Liver (tissue), 9 donors: Measurements from ENCODE around the gene LRRC51. TPM values are rescaled to one million over a fixed set of nuclear protein-coding genes. Genes with fewer than 3 reads are reported as not detected.

ENCODE experiments used
- DNase-seq: peaks from one replicate; pipeline ENCODE4 v3.0.0-alpha.2; 2017; ENCODE audit warnings: low spot score
- H3K27ac ChIP-seq, 2 donors: one replicate each; pipeline ENCODE4 v1.7.0; 2013; ENCODE audit warnings: inconsistent platforms in 2 of 2, low read length in 2 of 2, control low read depth in 1 of 2, low read depth in 1 of 2, mild to moderate bottlenecking in 1 of 2
- H3K27me3 ChIP-seq, 4 donors: one replicate each; pipeline versions ENCODE4 v1.6.1 to v1.7.0; 2013; ENCODE audit warnings: low read length in 3 of 4, inconsistent platforms in 1 of 4, mild to moderate bottlenecking in 1 of 4, moderate library complexity in 1 of 4; ENCODE audit not compliant: control insufficient read depth in 4 of 4, insufficient read depth in 4 of 4
- H3K36me3 ChIP-seq, 4 donors: one replicate each; pipeline versions ENCODE4 v1.6.1 to v1.7.0; 2013; ENCODE audit warnings: low read length in 3 of 4, mild to moderate bottlenecking in 3 of 4, low read depth in 1 of 4, moderate library complexity in 1 of 4; ENCODE audit not compliant: control insufficient read depth in 4 of 4, insufficient read depth in 3 of 4
- H3K4me1 ChIP-seq, 4 donors: one replicate each; pipeline versions ENCODE4 v1.6.1 to v1.7.0; 2013; ENCODE audit warnings: low read length in 3 of 4, mild to moderate bottlenecking in 3 of 4, moderate library complexity in 1 of 4; ENCODE audit not compliant: control insufficient read depth in 4 of 4, insufficient read depth in 4 of 4
- H3K4me3 ChIP-seq, 3 donors: one replicate each; pipeline versions ENCODE4 v1.6.1 to v1.7.0; 2013; ENCODE audit warnings: low read length in 3 of 3, control low read depth in 1 of 3, low read depth in 1 of 3, mild to moderate bottlenecking in 1 of 3
- H3K9ac ChIP-seq, 2 donors: one replicate each; pipeline ENCODE4 v1.7.0; 2013; ENCODE audit warnings: low read length in 2 of 2, mild to moderate bottlenecking in 2 of 2, moderate library complexity in 2 of 2, control low read depth in 1 of 2, low read depth in 1 of 2
- H3K9me3 ChIP-seq, 4 donors: one replicate each; pipeline versions ENCODE4 v1.6.1 to v1.7.0; 2013; ENCODE audit warnings: low read length in 3 of 4; ENCODE audit not compliant: control insufficient read depth in 4 of 4
- EGR1 ChIP-seq, 2 donors: IDR thresholded peaks; 2 replicates each; pipeline ENCODE4 v1.6.1; 2016 to 2018; ENCODE audit warnings: antibody characterized with exemption in 2 of 2, low read depth in 2 of 2
- FOXA1 ChIP-seq: IDR thresholded peaks from 2 replicates; pipeline ENCODE4 v1.6.1; 2016; ENCODE audit warnings: antibody characterized with exemption
- FOXA2 ChIP-seq: IDR thresholded peaks from 2 replicates; pipeline ENCODE4 v1.6.1; 2016; ENCODE audit warnings: antibody characterized with exemption
- GABPA ChIP-seq, 2 donors: IDR thresholded peaks in 1 of 2; conservative IDR thresholded peaks in 1 of 2; 2 replicates each; pipeline ENCODE4 v1.6.1; 2016; ENCODE audit warnings: antibody characterized with exemption in 2 of 2, mild to moderate bottlenecking in 1 of 2, moderate library complexity in 1 of 2
- HNF4G ChIP-seq: IDR thresholded peaks from 2 replicates; pipeline ENCODE4 v1.6.1; 2016; ENCODE audit warnings: antibody characterized with exemption
- JUND ChIP-seq, 2 donors: IDR thresholded peaks; 2 replicates each; pipeline ENCODE4 v1.6.1; 2016; ENCODE audit warnings: antibody characterized with exemption in 2 of 2
- NR2F2 ChIP-seq: IDR thresholded peaks from 2 replicates; pipeline ENCODE4 v1.6.1; 2016; ENCODE audit warnings: antibody characterized with exemption
- RAD21 ChIP-seq, 2 donors: IDR thresholded peaks; 2 replicates each; pipeline ENCODE4 v1.6.1; 2016; ENCODE audit warnings: antibody characterized with exemption in 2 of 2, mild to moderate bottlenecking in 2 of 2
- TAF1 ChIP-seq: conservative IDR thresholded peaks from 2 replicates; pipeline ENCODE4 v1.6.1; 2016; ENCODE audit warnings: antibody characterized with exemption, mild to moderate bottlenecking
- WGBS: extraction: QIAGEN DNeasy Blood & Tissue Kit; methylation state at CpG from one replicate; pipeline ENCODE4 v1.1.7; 2013; 5-methylcytosine and 5-hydroxymethylcytosine counted together
- polyA plus RNA-seq, 2 donors: library from polyadenylated mRNA; stranded (reverse) in 1 of 2; unstranded in 1 of 2; fragments of 200-250 nt in 1 of 2; fragments of >200 nt in 1 of 2; fragmentation: Nextera tagmentation in 1 of 2; extraction: Ambion mirVana in 1 of 2; gene quantifications; one replicate each; pipeline versions ENCODE4 v1.2.1 to v1.2.3, GENCODE V29; 2013 to 2015
- total RNA-seq, 2 donors: library from RNA; depleted of rRNA; stranded (reverse); fragments of >200 nt; gene quantifications; one replicate each; pipeline ENCODE4 v1.2.3, GENCODE V29; 2014
- TF ChIP-seq, protein P1 (sequence below): fragments of 150-350 bp; IDR thresholded peaks from 2 replicates; pipeline ENCODE4 v1.5.1; 2017; ENCODE audit warnings: improper control_type of control experiment, low read depth, low read length; ENCODE audit not compliant: missing input control
- TF ChIP-seq, protein P2 (sequence below): IDR thresholded peaks from 2 replicates; pipeline ENCODE4 v1.6.1; 2016; ENCODE audit warnings: antibody characterized with exemption
- TF ChIP-seq, protein P3 (sequence below): IDR thresholded peaks from 2 replicates; pipeline ENCODE4 v1.6.1; 2016; ENCODE audit warnings: antibody characterized with exemption
- TF ChIP-seq, protein P4 (sequence below): IDR thresholded peaks from 2 replicates; pipeline ENCODE4 v1.6.1; 2016; ENCODE audit warnings: antibody characterized with exemption, mild to moderate bottlenecking
- TF ChIP-seq, protein P5 (sequence below): IDR thresholded peaks from 2 replicates; pipeline ENCODE4 v1.6.1; 2016; ENCODE audit warnings: antibody characterized with exemption
- donor health status: healthy.
- donor health status: healthy.
- donor health status: healthy.
- donor health status: healthy.
- donor health status: healthy.

Gene LRRC51
- total and polyA plus RNA-seq, 4 donors: 1.9 to 3.7 (median 3.2) TPM

DNA sequence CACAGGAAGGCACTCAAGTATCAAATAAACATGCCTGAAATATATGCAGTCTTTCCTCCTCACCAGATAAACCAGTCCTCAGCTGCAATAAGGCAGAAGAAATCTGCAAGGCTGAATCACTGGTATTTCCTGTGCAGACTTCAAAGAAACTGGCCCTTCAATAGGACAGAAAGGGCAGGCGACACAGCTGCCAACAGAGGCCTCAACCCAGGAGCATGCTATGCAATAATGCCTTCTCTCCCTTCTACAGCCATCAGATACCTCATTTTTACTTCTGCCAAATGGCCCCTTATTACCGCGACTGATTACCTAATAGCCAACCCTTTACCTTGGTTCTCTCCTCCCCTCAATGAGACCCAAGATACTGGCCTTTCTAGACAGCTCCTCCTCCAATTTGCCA lies 8.3 kb upstream of the LRRC51 start (continued):
- TF ChIP-seq JUND (IDR thresholded peaks at IDR 0.05) (no peak), GABPA (IDR thresholded peaks at IDR 0.05 in 1 of 2, conservative IDR thresholded peaks at IDR 0.05 in 1 of 2) (no peak)
- TF ChIP-seq, protein P1, sequence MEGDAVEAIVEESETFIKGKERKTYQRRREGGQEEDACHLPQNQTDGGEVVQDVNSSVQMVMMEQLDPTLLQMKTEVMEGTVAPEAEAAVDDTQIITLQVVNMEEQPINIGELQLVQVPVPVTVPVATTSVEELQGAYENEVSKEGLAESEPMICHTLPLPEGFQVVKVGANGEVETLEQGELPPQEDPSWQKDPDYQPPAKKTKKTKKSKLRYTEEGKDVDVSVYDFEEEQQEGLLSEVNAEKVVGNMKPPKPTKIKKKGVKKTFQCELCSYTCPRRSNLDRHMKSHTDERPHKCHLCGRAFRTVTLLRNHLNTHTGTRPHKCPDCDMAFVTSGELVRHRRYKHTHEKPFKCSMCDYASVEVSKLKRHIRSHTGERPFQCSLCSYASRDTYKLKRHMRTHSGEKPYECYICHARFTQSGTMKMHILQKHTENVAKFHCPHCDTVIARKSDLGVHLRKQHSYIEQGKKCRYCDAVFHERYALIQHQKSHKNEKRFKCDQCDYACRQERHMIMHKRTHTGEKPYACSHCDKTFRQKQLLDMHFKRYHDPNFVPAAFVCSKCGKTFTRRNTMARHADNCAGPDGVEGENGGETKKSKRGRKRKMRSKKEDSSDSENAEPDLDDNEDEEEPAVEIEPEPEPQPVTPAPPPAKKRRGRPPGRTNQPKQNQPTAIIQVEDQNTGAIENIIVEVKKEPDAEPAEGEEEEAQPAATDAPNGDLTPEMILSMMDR: no peak

DNA sequence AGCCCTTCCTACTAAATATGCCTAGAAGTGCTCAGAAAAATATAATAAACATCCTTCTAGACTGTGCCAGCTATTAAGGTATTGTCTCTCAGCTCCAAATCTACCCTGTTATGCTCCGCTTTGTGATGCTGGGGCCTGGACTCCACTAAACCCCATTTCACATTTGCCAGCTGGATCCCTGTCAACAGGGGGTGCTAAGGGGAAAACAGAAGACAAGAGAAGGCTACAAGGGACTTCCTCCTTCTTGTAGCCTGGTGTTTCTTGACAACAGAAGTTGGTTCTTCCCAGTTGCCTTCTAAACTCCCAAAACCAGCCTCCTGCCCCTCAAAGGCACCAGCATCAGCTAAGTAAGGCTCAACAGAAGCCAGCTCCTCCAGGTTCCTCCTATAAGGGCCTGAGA lies 5.5 kb upstream of the LRRC51 start:
- H3K9ac ChIP-seq: no peak overlapping the region
- no peak for DNase-seq
- no peak overlapping the region for H3K27ac ChIP-seq
- H3K9me3 ChIP-seq: no peaks in the 10 kb centered on the region
- 91% methylated on average over 1 of the region's 1 CpG for WGBS
- H3K4me3 ChIP-seq: no peak overlapping the region
- TF ChIP-seq TAF1: no peak
- TF ChIP-seq FOXA2: no peak
- TF ChIP-seq EGR1 (IDR thresholded peaks at IDR 0.05; ENCODE audit: low read depth in 2 of 2): no peak
- no peak for TF ChIP-seq HNF4G
- peaks cover 0 to 12% (median 3%) of the 10 kb centered on the region in 4 donors for H3K4me1 ChIP-seq
- H3K36me3 ChIP-seq: no peaks in the 10 kb centered on the region
- no peaks in the 10 kb centered on the region for H3K27me3 ChIP-seq

DNA sequence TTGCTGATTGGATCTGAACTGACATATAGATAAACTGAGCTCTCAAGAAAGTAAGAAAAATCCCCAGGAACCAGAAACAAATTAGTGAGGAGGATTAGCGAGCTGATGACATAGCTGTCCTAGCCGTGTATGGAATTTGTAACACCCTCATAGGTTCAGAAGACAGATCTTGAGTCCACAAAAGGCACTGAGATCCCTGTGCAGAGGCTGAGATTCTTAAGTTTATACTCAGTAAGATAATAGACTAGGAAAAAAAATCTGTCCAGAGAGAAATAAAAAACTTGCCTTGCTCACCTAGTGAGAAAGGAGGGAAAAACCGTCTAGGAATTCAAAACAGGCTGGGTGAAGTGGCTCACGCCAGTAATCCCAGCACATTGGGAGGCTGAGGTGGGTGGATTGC lies 4.9 kb upstream of the LRRC51 start:
- no peak for DNase-seq
- no peaks in the 10 kb centered on the region for H3K27me3 ChIP-seq
- H3K4me1 ChIP-seq: peaks cover 0 to 8% (median 1%) of the 10 kb centered on the region in 4 donors
- 97% methylated on average over 4 of the region's 4 CpGs for WGBS
- H3K36me3 ChIP-seq: no peaks in the 10 kb centered on the region
- H3K27ac ChIP-seq: no peak overlapping the region
- H3K9ac ChIP-seq: no peak overlapping the region
- TF ChIP-seq JUND (IDR thresholded peaks at IDR 0.05) (no peak), TAF1 (no peak), EGR1 (IDR thresholded peaks at IDR 0.05; ENCODE audit: low read depth in 2 of 2) (no peak), NR2F2 (no peak)
- TF ChIP-seq, protein P2, sequence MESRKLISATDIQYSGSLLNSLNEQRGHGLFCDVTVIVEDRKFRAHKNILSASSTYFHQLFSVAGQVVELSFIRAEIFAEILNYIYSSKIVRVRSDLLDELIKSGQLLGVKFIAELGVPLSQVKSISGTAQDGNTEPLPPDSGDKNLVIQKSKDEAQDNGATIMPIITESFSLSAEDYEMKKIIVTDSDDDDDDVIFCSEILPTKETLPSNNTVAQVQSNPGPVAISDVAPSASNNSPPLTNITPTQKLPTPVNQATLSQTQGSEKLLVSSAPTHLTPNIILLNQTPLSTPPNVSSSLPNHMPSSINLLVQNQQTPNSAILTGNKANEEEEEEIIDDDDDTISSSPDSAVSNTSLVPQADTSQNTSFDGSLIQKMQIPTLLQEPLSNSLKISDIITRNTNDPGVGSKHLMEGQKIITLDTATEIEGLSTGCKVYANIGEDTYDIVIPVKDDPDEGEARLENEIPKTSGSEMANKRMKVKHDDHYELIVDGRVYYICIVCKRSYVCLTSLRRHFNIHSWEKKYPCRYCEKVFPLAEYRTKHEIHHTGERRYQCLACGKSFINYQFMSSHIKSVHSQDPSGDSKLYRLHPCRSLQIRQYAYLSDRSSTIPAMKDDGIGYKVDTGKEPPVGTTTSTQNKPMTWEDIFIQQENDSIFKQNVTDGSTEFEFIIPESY: no peak
- TF ChIP-seq, protein P3, sequence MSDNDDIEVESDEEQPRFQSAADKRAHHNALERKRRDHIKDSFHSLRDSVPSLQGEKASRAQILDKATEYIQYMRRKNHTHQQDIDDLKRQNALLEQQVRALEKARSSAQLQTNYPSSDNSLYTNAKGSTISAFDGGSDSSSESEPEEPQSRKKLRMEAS: no peak
- no peaks in the 10 kb centered on the region for H3K9me3 ChIP-seq
- no peak overlapping the region for H3K4me3 ChIP-seq

DNA sequence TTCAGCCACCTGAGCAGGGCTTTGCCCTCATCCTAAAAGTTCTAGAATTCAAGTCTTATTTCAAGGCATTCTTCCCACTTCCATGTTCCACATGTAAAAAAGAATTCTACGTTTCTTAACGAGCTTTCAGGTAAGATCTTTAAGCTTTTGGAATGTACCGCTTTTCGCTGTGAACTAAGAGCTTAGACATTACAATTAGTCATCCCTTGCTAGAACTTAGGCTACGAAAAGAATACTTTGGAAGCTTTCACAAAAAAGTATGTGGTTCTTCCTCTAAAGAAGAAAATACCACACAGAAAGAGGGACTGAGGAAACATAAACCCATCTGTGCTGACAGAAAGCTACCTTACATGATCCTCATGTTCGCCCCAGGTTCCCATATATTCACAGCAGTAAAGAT lies 2.2 kb upstream of the LRRC51 start:
- Histone ChIP-seq H3K4me1 (peaks cover 0 to 11% (median 5%) of the 10 kb centered on the region in 4 donors), H3K27ac (peak overlapping the region in 1 of 2 donors; percentile 31), H3K36me3 (no peaks in the 10 kb centered on the region), H3K4me3 (no peak overlapping the region), H3K27me3 (no peaks in the 10 kb centered on the region), H3K9me3 (no peaks in the 10 kb centered on the region), H3K9ac (no peak overlapping the region)
- WGBS: 93% methylated on average over 6 of the region's 6 CpGs
- no peak for DNase-seq
- TF ChIP-seq, protein P3: no peak
- TF ChIP-seq, protein P4, sequence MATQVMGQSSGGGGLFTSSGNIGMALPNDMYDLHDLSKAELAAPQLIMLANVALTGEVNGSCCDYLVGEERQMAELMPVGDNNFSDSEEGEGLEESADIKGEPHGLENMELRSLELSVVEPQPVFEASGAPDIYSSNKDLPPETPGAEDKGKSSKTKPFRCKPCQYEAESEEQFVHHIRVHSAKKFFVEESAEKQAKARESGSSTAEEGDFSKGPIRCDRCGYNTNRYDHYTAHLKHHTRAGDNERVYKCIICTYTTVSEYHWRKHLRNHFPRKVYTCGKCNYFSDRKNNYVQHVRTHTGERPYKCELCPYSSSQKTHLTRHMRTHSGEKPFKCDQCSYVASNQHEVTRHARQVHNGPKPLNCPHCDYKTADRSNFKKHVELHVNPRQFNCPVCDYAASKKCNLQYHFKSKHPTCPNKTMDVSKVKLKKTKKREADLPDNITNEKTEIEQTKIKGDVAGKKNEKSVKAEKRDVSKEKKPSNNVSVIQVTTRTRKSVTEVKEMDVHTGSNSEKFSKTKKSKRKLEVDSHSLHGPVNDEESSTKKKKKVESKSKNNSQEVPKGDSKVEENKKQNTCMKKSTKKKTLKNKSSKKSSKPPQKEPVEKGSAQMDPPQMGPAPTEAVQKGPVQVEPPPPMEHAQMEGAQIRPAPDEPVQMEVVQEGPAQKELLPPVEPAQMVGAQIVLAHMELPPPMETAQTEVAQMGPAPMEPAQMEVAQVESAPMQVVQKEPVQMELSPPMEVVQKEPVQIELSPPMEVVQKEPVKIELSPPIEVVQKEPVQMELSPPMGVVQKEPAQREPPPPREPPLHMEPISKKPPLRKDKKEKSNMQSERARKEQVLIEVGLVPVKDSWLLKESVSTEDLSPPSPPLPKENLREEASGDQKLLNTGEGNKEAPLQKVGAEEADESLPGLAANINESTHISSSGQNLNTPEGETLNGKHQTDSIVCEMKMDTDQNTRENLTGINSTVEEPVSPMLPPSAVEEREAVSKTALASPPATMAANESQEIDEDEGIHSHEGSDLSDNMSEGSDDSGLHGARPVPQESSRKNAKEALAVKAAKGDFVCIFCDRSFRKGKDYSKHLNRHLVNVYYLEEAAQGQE: no peak
- TF ChIP-seq RAD21 (IDR thresholded peaks at IDR 0.05) (no peak), JUND (IDR thresholded peaks at IDR 0.05) (no peak), FOXA1 (no peak), EGR1 (IDR thresholded peaks at IDR 0.05; ENCODE audit: low read depth in 2 of 2) (no peak), NR2F2 (no peak)
- TF ChIP-seq, protein P5, sequence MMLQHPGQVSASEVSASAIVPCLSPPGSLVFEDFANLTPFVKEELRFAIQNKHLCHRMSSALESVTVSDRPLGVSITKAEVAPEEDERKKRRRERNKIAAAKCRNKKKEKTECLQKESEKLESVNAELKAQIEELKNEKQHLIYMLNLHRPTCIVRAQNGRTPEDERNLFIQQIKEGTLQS: no peak
- TF ChIP-seq, protein P2: no peak
